NCI-H2107 treated with DMSO at 0.1 percent for 48 hours (cell line): ENCODE measurements around the gene CD177.
"Not testable (repeated sequence)": the region's sequence is repeated elsewhere in the genome, so short reads cannot be mapped to it uniquely, and the experiment has no call there.

Source experiments
- DNase-seq: peaks from one replicate; lab custom pipeline; 2025; ENCODE audit not compliant: unreplicated experiment; lab: John Stamatoyannopoulos, UW

Gene CD177

DNA sequence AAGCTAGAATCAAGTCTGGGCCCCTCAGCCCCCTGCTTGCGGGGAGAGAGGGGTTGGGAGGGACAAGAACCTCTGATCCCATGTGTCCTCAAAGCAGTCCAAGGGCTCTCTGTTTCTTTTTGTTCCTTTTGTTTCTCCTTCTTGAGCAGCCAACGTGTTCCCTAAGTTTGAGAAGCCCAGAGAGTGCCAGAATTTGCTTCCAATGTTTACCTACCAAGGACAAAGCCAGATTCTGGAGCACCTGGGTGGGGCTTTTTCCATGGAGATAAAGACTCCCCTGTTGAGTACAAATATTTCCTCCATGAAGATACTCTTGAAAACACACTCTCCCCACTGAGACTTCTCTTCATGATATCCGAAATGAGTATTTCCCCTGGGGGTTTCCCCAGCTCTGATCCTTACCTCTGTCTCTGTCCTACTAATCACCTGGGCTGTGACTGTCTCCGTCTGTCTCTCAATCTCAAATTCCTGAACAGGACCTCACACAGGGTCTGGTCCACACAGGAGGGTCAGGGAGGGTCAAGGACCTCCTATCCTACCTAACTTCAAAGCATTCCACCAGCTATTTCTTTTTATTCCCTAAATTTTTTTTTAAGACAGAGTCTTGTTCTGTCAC is 27.4 kb downstream of the CD177 start:
- DNase-seq, result no peak

GRCh38 chr19:43382586-43383216 is 29.2 kb downstream of the CD177 start:
- DNase-seq, result not testable (repeated sequence)

DNA sequence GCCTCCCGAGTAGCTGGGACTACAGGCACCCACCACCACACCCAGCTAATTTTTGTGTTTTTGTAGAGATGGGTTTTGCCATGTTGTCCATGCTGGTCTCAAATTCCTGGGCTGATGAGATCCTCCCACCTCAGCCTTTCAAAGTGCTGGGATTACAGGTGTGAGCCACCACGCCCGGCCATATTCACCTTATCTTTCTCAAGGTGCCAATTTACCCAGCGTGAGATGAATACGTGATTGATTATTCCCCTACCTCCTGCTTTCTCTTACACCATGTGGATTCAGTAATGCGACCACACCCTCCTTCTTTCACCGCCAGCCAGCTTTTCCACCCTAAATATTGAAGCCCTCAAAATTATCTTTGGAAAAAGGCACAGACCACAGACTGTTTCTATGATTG is 29.8 kb downstream of the CD177 start:
- not testable (repeated sequence) for DNase-seq

GRCh38 chr19:43383759-43384158 is 30.3 kb downstream of the CD177 start:
- DNase-seq, result not testable (repeated sequence)

DNA sequence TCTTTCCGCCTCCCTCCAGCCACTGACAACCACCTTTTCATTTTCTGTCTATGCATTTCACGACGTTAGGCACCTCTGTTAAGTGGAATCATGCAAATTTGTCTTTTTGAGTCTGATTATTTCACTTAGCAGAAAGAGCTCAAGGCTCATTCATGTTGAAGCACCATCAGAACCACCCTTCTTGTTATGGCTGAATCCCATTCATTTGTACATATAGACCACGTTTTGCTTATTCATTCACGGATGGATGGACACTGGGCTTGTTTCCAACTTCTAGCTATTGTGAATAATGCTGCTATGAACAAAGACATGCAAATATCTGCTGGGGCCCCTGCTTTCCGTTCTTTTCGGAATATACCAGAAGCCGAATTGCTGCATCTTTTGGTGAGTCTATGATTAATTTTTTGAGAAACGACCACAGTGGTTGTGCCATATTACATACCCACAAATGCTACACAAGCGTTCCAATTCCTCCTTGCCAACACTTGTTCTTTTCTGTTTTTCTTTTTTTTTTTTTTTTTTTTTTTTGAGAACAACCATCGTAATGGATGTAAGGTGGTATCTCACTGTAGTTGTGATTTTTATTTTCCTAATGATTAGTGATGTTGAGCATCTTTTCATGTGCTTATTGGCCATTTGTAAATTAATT is 37.5 kb downstream of the CD177 start:
- peak; percentile 80 for DNase-seq

GRCh38 chr19:43391552-43391935 is 38.1 kb downstream of the CD177 start:
- not testable (repeated sequence) for DNase-seq

GRCh38 chr19:43393501-43393900 is 40.0 kb downstream of the CD177 start:
- not testable (repeated sequence) for DNase-seq

GRCh38 chr19:43395561-43395960 is 42.1 kb downstream of the CD177 start:
- no peak for DNase-seq

DNA sequence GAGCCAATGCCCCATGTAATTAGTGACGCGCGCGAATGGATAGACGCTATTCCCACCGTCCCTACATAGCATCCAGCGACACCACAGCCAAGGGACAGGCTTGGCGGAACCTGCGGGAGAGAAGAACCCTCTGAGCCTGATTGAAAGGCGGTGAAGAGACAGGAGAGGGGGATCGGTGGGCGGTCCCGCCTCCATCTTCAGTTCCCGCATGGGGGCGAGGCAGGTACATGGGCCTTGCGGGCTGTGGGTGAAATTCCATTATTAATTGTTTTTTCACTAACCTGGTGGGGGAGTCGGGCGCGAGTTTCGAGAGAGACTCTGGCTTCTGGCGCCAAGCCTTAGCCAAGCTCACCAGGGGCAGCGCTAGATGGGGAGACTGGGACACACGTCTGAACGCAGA is 52.8 kb downstream of the CD177 start:
- no peak for DNase-seq

DNA sequence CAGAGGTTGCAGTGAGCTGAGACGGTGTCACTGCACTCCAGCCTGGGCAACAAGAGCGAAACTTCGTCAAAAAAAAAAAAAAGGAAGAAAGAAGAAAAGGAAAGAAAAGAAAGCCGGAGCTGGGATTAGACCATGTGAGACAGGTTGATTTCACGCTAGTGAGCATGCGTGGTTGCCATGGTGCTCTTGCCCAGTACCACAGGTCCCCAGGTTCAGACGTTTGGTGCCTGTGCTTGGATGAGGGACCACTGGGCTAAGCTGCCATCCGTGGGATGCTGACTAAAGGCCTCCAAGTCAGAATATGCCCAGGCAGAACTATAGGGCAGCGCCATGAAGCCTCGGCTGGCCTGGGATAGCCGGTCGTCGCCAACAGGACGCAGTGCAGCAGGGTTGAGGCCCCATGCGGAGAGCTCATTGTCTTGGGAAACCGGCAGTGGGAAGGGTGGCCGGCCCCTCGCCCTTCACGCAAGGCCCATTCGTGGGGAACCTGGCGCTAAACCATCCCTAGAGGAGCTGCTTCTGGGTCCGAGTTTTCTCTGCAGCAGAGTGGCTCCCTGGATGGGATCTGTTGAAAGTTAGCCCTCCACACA is 54.0 kb downstream of the CD177 start:
- DNase-seq, result no peak

GRCh38 chr19:43408043-43408442 is 54.6 kb downstream of the CD177 start:
- DNase-seq, result no peak

- DNase-seq, result no peak
These were observed 55.9 kb downstream of the CD177 start for GRCh38 chr19:43409415-43409814.

GRCh38 chr19:43412441-43412840 is 59.0 kb downstream of the CD177 start:
- DNase-seq, result no peak
